KMS-11 (cell line): ENCODE measurements around the gene TSR3.

Experiments used
- H2AFZ ChIP-seq: fragments of 200-600 bp; sonication (generic); 2 replicates; pipeline ENCODE4 v1.6.1; 2016; ENCODE audit warnings: antibody characterized with exemption, mixed run types, low read depth
- H3K27ac ChIP-seq: fragments of 200-600 bp; sonication (generic); 2 replicates; pipeline ENCODE4 v1.6.1; 2016; ENCODE audit warnings: mild to moderate bottlenecking, mixed run types
- H3K27me3 ChIP-seq: fragments of 200-600 bp; sonication (generic); 2 replicates; pipeline ENCODE4 v1.6.1; 2017; ENCODE audit warnings: mild to moderate bottlenecking, low read depth, mixed run types, moderate library complexity; ENCODE audit not compliant: insufficient read depth
- H3K36me3 ChIP-seq: fragments of 200-600 bp; sonication (generic); 2 replicates; pipeline ENCODE4 v1.6.1; 2017; ENCODE audit warnings: mild to moderate bottlenecking, mixed run types; ENCODE audit not compliant: insufficient read depth
- H3K4me1 ChIP-seq: fragments of 200-600 bp; sonication (generic); 2 replicates; pipeline ENCODE4 v1.6.1; 2016; ENCODE audit warnings: mild to moderate bottlenecking, low read depth, mixed run types; ENCODE audit not compliant: poor library complexity, severe bottlenecking
- H3K4me2 ChIP-seq: fragments of 200-600 bp; sonication (generic); 2 replicates; pipeline ENCODE4 v1.7.0; 2016; ENCODE audit warnings: mild to moderate bottlenecking, mixed run types
- H3K4me3 ChIP-seq: fragments of 200-600 bp; sonication (generic); IDR thresholded peaks from 2 replicates; pipeline ENCODE4 v1.6.1; 2017; ENCODE audit warnings: low read depth, low read length, mixed read lengths; ENCODE audit not compliant: insufficient read depth
- H3K79me2 ChIP-seq: fragments of 200-600 bp; sonication (generic); 2 replicates; pipeline ENCODE4 v1.6.1; 2016; ENCODE audit warnings: low read depth, mixed run types; ENCODE audit not compliant: insufficient read depth
- H3K9ac ChIP-seq: fragments of 200-600 bp; sonication (generic); 2 replicates; pipeline ENCODE4 v1.6.1; 2016; ENCODE audit warnings: mild to moderate bottlenecking, mixed run types
- H4K20me1 ChIP-seq: fragments of 200-600 bp; sonication (generic); 2 replicates; pipeline ENCODE4 v1.6.1; 2016; ENCODE audit warnings: mild to moderate bottlenecking, mixed run types; ENCODE audit not compliant: insufficient read depth
- TF ChIP-seq, protein P1 (sequence below): fragments of 200-600 bp; sonication (generic); conservative IDR thresholded peaks from 2 replicates; pipeline ENCODE4 v1.6.1; 2017; ENCODE audit warnings: low read depth, mild to moderate bottlenecking, antibody characterized with exemption, low read length, moderate library complexity, mixed read lengths

Gene TSR3

DNA sequence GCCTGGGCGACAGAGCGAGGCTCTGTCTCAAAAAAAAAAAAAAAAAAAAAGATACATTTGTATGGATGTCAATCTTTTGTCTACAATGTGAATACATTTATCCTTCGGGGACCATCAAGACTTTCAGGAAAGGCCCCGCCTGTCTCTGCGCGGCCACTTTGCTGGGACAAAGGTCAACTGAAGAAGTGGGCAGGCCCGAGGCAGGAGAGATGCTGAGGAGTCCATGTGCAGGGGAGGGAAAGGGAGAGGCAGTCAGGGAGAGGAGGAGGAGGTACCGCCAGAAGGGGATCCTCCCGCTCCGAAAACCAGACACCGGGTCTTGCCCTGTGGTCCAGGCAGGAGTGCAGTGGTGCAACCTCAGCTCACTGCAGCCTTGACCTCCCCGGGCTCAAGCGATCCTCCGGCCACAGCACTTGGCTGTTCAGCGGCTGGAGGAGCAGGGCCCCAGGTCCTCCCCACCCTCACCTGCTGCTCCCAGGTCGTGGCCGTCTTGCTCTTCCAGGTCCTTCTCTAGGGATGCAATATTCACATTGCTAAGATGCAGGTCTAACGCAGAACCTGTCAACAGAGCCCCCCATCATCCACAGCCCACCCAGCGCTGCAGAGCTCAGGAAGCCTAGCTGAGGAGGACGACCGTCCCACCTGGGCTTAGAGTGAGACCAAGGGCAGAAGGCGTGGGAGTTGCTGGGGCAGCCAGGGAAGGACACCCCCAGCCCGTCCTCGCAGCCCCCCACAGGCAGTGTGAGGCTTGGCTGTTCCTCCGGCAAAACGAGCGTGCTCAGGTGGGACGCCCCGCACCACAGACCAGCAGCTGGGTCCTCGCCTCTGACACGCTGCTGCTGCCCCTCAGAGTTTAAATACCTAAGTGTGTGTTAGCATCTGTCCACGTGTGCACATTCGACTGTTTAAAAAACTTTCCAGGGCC lies 19.6 kb upstream of the TSR3 start:
- no peaks in the 10 kb centered on the region for H3K79me2 ChIP-seq
- no peaks in the 10 kb centered on the region for H3K27me3 ChIP-seq
- no peaks in the 10 kb centered on the region for H4K20me1 ChIP-seq
- H3K36me3 ChIP-seq = no peaks in the 10 kb centered on the region
- no peak overlapping the region for H3K27ac ChIP-seq
- H2AFZ ChIP-seq = no peak overlapping the region
- H3K4me2 ChIP-seq = no peak overlapping the region
- no peak overlapping the region for H3K4me3 ChIP-seq
- no peak overlapping the region for H3K9ac ChIP-seq
- no peaks in the 10 kb centered on the region for H3K4me1 ChIP-seq
- TF ChIP-seq, protein P1, sequence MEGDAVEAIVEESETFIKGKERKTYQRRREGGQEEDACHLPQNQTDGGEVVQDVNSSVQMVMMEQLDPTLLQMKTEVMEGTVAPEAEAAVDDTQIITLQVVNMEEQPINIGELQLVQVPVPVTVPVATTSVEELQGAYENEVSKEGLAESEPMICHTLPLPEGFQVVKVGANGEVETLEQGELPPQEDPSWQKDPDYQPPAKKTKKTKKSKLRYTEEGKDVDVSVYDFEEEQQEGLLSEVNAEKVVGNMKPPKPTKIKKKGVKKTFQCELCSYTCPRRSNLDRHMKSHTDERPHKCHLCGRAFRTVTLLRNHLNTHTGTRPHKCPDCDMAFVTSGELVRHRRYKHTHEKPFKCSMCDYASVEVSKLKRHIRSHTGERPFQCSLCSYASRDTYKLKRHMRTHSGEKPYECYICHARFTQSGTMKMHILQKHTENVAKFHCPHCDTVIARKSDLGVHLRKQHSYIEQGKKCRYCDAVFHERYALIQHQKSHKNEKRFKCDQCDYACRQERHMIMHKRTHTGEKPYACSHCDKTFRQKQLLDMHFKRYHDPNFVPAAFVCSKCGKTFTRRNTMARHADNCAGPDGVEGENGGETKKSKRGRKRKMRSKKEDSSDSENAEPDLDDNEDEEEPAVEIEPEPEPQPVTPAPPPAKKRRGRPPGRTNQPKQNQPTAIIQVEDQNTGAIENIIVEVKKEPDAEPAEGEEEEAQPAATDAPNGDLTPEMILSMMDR = no peak

DNA sequence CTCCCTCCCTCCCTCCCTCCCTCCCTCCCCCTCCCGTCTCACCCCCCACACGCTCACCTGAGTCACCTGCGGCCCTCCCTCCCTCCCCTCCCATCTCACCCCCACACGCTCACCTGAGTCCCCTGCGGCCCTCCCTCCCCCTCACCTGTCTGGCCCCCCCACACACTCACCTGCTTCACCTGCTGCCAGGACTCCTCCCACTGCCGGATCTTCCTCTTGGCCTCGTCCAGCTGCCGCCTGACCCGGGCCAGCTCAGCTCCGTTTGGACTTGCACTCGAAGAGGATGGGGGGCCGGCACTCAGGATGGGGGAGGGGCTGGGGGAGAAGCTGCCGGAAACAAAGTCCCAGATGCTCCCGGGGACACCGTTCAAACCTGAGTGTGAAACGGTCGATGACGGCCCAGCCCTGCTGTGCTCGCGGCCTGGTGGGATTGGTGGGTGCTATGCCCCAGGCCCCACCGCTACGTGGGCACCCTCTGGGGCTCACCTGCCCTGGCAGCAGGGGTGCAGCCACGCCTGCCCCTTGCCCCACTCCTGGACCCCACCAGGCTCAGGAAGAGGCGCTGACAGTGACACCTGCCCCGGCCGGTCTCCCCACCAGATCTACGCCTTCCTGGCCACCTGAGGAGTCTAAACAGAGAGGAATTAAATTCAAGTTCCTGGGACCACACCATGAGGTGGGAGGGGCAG lies 16.0 kb upstream of the TSR3 start:
- TF ChIP-seq, protein P1 = no peak
- Histone ChIP-seq H4K20me1 (no peaks in the 10 kb centered on the region; the same call in 1 of the 2 replicates), H3K9ac (no peak overlapping the region), H3K27me3 (no peaks in the 10 kb centered on the region), H3K27ac (no peak overlapping the region), H3K4me1 (no peaks in the 10 kb centered on the region), H3K79me2 (0 out of 2 replicates have a peak, but pooled peaks cover 4% of the 10 kb centered on the region), H3K4me2 (no peak overlapping the region), H3K4me3 (no peak overlapping the region), H3K36me3 (no peaks in the 10 kb centered on the region; the same call in 1 of the 2 replicates), H2AFZ (no peak overlapping the region)

DNA sequence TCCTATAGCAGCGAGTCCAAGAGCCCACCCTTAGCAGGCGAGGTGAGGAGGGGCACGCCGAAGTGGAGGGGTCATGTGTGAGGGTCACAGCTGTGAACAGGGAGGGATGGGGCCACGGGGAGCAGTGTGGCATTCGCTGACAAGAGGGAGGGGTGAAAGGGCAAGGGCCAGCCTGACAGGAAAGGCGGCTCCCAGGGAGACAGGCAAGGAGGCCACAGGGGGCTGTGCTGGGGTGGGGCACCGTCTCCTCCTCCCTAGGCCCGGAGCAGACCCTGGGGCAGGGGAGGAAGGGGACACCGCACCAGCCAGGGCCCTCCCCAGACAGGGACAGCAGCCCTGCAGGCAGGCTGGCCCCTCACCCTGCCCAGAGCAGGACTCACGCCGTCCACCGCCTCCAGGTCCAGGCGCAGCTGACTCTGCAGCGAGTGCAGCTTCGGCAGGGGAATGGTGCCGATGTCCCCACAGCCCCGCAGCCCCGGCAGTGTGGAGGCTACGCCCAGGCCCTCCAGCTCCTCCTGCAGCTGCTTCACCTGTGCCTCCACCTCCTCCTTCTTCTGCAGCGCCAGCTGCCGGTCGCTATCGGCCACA lies 15.1 kb upstream of the TSR3 start:
- Histone ChIP-seq H3K79me2 (0 out of 2 replicates have a peak, but pooled peaks cover 12% of the 10 kb centered on the region), H2AFZ (no peak overlapping the region), H3K9ac (no peak overlapping the region), H3K4me3 (no peak overlapping the region), H3K36me3 (no peaks in the 10 kb centered on the region; the same call in 1 of the 2 replicates), H4K20me1 (no peaks in the 10 kb centered on the region; the same call in 1 of the 2 replicates), H3K4me1 (no peaks in the 10 kb centered on the region), H3K27ac (no peak overlapping the region), H3K27me3 (no peaks in the 10 kb centered on the region), H3K4me2 (no peak overlapping the region)
- TF ChIP-seq, protein P1 = no peak

DNA sequence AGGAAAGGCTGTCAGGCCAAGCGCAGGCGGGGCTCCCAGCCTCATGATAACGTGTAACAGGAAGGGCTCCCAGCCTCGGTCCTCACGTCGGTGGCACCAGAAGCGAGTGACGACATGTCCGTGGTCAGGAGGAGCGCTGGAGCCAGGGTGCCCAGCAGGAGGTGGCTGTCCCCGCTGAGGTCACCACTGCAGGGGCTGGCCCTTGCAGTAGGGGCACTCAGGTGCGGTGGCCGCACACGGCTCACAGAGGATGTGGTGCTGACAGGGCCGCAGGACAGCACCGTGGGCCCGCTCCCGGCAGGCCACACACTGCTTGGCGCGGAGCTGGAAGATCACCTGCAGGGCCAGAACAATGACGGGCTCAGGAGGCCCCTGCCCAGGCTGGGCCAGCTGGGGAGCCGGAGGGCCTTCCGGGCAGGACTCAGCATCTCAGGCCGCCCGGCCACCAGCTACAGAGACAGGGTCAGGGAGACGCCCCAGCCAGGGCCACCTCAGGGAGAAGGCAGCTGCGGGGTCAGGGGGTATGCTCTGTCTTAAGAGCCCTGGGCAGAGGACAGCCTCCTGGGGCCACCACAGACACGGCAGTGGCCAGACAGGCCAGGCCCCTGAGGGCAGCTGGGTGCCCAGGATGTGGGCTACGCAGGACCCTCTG lies 14.5 kb upstream of the TSR3 start:
- no peak overlapping the region for H2AFZ ChIP-seq
- H3K4me3 ChIP-seq = no peak overlapping the region
- H3K9ac ChIP-seq = no peak overlapping the region
- H3K4me2 ChIP-seq = no peak overlapping the region
- no peaks in the 10 kb centered on the region for H3K27me3 ChIP-seq
- no peaks in the 10 kb centered on the region; the same call in 1 of the 2 replicates for H3K36me3 ChIP-seq
- TF ChIP-seq, protein P1 = no peak
- H4K20me1 ChIP-seq = no peaks in the 10 kb centered on the region; the same call in 1 of the 2 replicates
- H3K4me1 ChIP-seq = no peaks in the 10 kb centered on the region
- peaks cover 18% of the 10 kb centered on the region for H3K79me2 ChIP-seq
- no peak overlapping the region for H3K27ac ChIP-seq
